Bronchial epithelial cell (primary cell): Measurements from ENCODE around the gene LDLRAD1. TPM values are rescaled to one million over a fixed set of nuclear protein-coding genes. Genes with fewer than 3 reads are reported as not detected.

ENCODE experiments used
- DNase-seq: peaks from one replicate; pipeline ENCODE4 v3.0.0-alpha.2; 2010; ENCODE audit warnings: low read depth
- FAIRE-seq: peaks from 2 replicates; lab custom pipeline; 2011; peaks lifted over from hg19 to GRCh38; lab: Jason Lieb, UNC
- H3K27me3 ChIP-seq: 2 replicates; pipeline ENCODE4 v1.5.1; 2011; ENCODE audit warnings: low read length; ENCODE audit not compliant: control insufficient read depth, insufficient read depth
- H3K36me3 ChIP-seq: 2 replicates; pipeline ENCODE4 v1.5.1; 2011; ENCODE audit warnings: low read length; ENCODE audit not compliant: control insufficient read depth, insufficient read depth
- H3K4me3 ChIP-seq: 2 replicates; pipeline ENCODE4 v1.5.1; 2011; ENCODE audit warnings: mild to moderate bottlenecking, low read depth, low read length, control low read depth
- CTCF ChIP-seq: IDR thresholded peaks from 2 replicates; pipeline ENCODE4 v1.5.1; 2011; ENCODE audit warnings: mild to moderate bottlenecking, moderate library complexity, low read length, control low read depth, inconsistent platforms; ENCODE audit not compliant: insufficient read depth, severe bottlenecking
- total RNA-seq: library from RNA; depleted of rRNA; stranded (reverse); fragments of >200 nt; gene quantifications from 2 replicates; pipeline ENCODE4 v1.2.1, GENCODE V29; 2014

Gene LDLRAD1
- total RNA-seq, 1 donor from 2014 or later = 0.26 TPM

GRCh38 chr1:53966794-53967193 lies 51.2 kb downstream of the LDLRAD1 start:
- Histone ChIP-seq H3K4me3 (no peak overlapping the region), H3K36me3 (peaks cover 15% of the 10 kb centered on the region), H3K27me3 (no peaks in the 10 kb centered on the region)
- DNase-seq = no peak
- no peak for TF ChIP-seq CTCF
- no peak for FAIRE-seq

- Histone ChIP-seq H3K27me3 (no peaks in the 10 kb centered on the region), H3K36me3 (peaks cover 20% of the 10 kb centered on the region), H3K4me3 (no peak overlapping the region)
- no peak for DNase-seq
- no peak for TF ChIP-seq CTCF
- FAIRE-seq = no peak
Observed at GRCh38 chr1:53964109-53964508, 53.9 kb downstream of the LDLRAD1 start.

GRCh38 chr1:53963460-53963859 lies 54.5 kb downstream of the LDLRAD1 start:
- Histone ChIP-seq H3K4me3 (no peak overlapping the region), H3K27me3 (no peaks in the 10 kb centered on the region), H3K36me3 (peaks cover 17% of the 10 kb centered on the region)
- no peak for DNase-seq
- no peak for FAIRE-seq
- TF ChIP-seq CTCF = no peak

GRCh38 chr1:53962395-53962794 lies 55.6 kb downstream of the LDLRAD1 start:
- DNase-seq = no peak
- no peaks in the 10 kb centered on the region for H3K27me3 ChIP-seq
- H3K36me3 ChIP-seq = peaks cover 14% of the 10 kb centered on the region
- no peak overlapping the region for H3K4me3 ChIP-seq
- TF ChIP-seq CTCF = no peak
- FAIRE-seq = no peak

GRCh38 chr1:53959664-53960250 lies 58.2 kb downstream of the LDLRAD1 start:
- no peak for FAIRE-seq
- peaks cover 12% of the 10 kb centered on the region for H3K36me3 ChIP-seq
- peak; percentile 39 for DNase-seq

More at GRCh38 chr1:53959664-53960250, 58.2 kb downstream of the LDLRAD1 start:
- TF ChIP-seq CTCF = no peak
- H3K4me3 ChIP-seq = no peak overlapping the region
- no peaks in the 10 kb centered on the region for H3K27me3 ChIP-seq

Other genes with a start within 250 kb of the LDLRAD1 start
- 8.3 and 16.1 TPM in 2 replicates for gene NDC1, start 179.9 kb downstream of the LDLRAD1 start, total RNA-seq
- gene YIPF1, start 128.4 kb downstream of the LDLRAD1 start, total RNA-seq = 18.7 and 28.4 TPM in 2 replicates
- gene DIO1, start 124.0 kb downstream of the LDLRAD1 start, total RNA-seq = not detected in 2 replicates
- 9.7 and 12.9 TPM in 2 replicates for gene IFT25, start 72.5 kb downstream of the LDLRAD1 start, total RNA-seq
- gene LRRC42, start 71.8 kb downstream of the LDLRAD1 start, total RNA-seq = 44.9 and 51.1 TPM in 2 replicates
- 191 and 315 TPM in 2 replicates for gene TMEM59, start 35.0 kb upstream of the LDLRAD1 start, total RNA-seq
- gene TCEANC2, start 35.4 kb upstream of the LDLRAD1 start, total RNA-seq = 2.4 and 3.6 TPM in 2 replicates
- not detected in 2 replicates for gene CDCP2, start 134.8 kb upstream of the LDLRAD1 start, total RNA-seq
- 2.7 and 3.9 TPM in 2 replicates for gene CYB5RL, start 181.8 kb upstream of the LDLRAD1 start, total RNA-seq
- 42.6 and 52.7 TPM in 2 replicates for gene MRPL37, start 182.0 kb upstream of the LDLRAD1 start, total RNA-seq